ENCODE results near the gene SMYD3. TPM values are rescaled to one million over a fixed set of nuclear protein-coding genes. Genes with fewer than 3 reads are reported as not detected.
A peak's percentile ranks its signal among the peaks of the same experiment; 100 is the strongest.

SMYD3 gene
- total and polyA plus RNA-seq, 9 of the 15 experiments (the other 6 are each of a cell fraction or from before 2014, with no cell fraction given) = 128 to 440 (median 197) TPM

GRCh38 chr1:246106342-246106763 is 400.7 kb downstream of the SMYD3 start (continued):
- no peak for TF ChIP-seq CTCF (IDR thresholded peaks at IDR 0.05 in 2 of 3, conservative IDR thresholded peaks at IDR 0.05 in 1 of 3; ENCODE audit: insufficient read depth in 2 of 3, low read depth in 1 of 3, low read length in 3 of 3)
- TF ChIP-seq ZBTB12 (CRISPR knock-in tag; IDR thresholded peaks at IDR 0.05) = no peak
- no peak for TF ChIP-seq MCM2 (IDR thresholded peaks at IDR 0.05; ENCODE audit: low read depth)
- no peak for TF ChIP-seq SMARCA5 (IDR thresholded peaks at IDR 0.05)
- no peak for TF ChIP-seq GABPB1 (CRISPR knock-in tag; IDR thresholded peaks at IDR 0.05)
- no peak for TF ChIP-seq ZKSCAN8 (CRISPR knock-in tag; IDR thresholded peaks at IDR 0.05)
- no peak for TF ChIP-seq KLF16 (IDR thresholded peaks at IDR 0.05)
- peak; percentile 83 for TF ChIP-seq MAFF (IDR thresholded peaks at IDR 0.05; ENCODE audit: low read length)
- TF ChIP-seq PRMT5 (CRISPR knock-in tag; IDR thresholded peaks at IDR 0.05) = no peak
- 0 out of 2 replicates have a peak, but pooled peaks have one; percentile 17 for TF ChIP-seq CREM (IDR thresholded peaks at IDR 0.05; ENCODE audit: low read depth)
- no peak for TF ChIP-seq CXXC5 (CRISPR knock-in tag; IDR thresholded peaks at IDR 0.05)
- no peak for TF ChIP-seq E2F4 (CRISPR knock-in tag; IDR thresholded peaks at IDR 0.05; ENCODE audit: low read depth)
- TF ChIP-seq STAG1 (CRISPR knock-in tag; IDR thresholded peaks at IDR 0.05; ENCODE audit: borderline replicate concordance) = no peak
- TF ChIP-seq ZNF518B (CRISPR knock-in tag; IDR thresholded peaks at IDR 0.05) = no peak
- no peak for TF ChIP-seq TSHZ1 (CRISPR knock-in tag; IDR thresholded peaks at IDR 0.05)
- no peak for TF ChIP-seq BRD9 (IDR thresholded peaks at IDR 0.05; ENCODE audit: low read depth, partially characterized antibody)

Data from K562 (cell line).